GM10248 (cell line): ENCODE measurements around the gene LEUTX.
"Not testable (repeated sequence)": the region's sequence is repeated elsewhere in the genome, so short reads cannot be mapped to it uniquely, and the experiment has no call there.

Source experiments
- CTCF ChIA-PET: fragments of 300-600 bp; sonication (Branson Sonifier 250); formaldehyde crosslinking; extraction: SDS; loops from one replicate; lab custom pipeline; 2021; ENCODE audit warnings: antibody characterized with exemption; lab: Yijun Ruan, JAX
- POLR2A ChIA-PET: fragments of 350-650 bp; sonication (Branson Sonifier 250); formaldehyde crosslinking; extraction: SDS; loops from one replicate; lab custom pipeline; 2020; ENCODE audit warnings: antibody characterized with exemption; lab: Yijun Ruan, JAX
- DNase-seq: peaks from one replicate; pipeline ENCODE4 v3.0.0; 2012; ENCODE audit errors: extremely low spot score
- TF ChIP-seq, protein P1 (sequence below): IDR thresholded peaks from 2 replicates; pipeline ENCODE4 v1.5.1; 2012; ENCODE audit warnings: mild to moderate bottlenecking, low read depth; ENCODE audit errors: extremely low read depth, missing control alignments, control extremely low read depth

LEUTX gene

DNA sequence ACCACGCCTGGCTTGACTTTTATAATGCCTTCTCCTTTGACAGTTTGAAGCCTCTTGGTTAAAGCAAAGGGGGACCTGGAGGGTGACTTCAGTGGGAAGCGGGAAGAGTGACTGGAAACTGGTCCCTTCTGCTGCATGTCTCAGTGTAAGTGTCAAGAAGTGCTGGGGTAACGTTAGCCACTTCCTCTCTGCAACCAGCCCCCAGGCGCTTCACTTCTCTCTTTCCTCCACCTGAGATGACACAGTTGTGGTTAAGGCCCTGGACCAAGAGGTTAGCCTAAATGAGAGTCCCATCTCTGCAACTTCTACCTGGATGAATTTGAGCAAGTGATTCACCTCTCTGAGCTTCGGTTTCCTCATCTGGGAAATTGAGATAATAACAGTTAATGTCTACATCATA lies 16.3 kb downstream of the LEUTX start:
- ChIA-PET CTCF (interaction anchor here (1.2 to 3.2 kb wide), 7 partner anchors 8 to 176 kb away, joined by 3 to 22 read pairs (median 6); partner anchors contain the start of gene PSMC4), POLR2A (no interaction called here)
- peak; percentile 69 for DNase-seq
- TF ChIP-seq, protein P1, sequence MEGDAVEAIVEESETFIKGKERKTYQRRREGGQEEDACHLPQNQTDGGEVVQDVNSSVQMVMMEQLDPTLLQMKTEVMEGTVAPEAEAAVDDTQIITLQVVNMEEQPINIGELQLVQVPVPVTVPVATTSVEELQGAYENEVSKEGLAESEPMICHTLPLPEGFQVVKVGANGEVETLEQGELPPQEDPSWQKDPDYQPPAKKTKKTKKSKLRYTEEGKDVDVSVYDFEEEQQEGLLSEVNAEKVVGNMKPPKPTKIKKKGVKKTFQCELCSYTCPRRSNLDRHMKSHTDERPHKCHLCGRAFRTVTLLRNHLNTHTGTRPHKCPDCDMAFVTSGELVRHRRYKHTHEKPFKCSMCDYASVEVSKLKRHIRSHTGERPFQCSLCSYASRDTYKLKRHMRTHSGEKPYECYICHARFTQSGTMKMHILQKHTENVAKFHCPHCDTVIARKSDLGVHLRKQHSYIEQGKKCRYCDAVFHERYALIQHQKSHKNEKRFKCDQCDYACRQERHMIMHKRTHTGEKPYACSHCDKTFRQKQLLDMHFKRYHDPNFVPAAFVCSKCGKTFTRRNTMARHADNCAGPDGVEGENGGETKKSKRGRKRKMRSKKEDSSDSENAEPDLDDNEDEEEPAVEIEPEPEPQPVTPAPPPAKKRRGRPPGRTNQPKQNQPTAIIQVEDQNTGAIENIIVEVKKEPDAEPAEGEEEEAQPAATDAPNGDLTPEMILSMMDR, result no peak

GRCh38 chr19:39796000-39796498 lies 17.4 kb downstream of the LEUTX start:
- ChIA-PET POLR2A (no interaction called here), CTCF (interaction anchor here (0.9 to 3.2 kb wide), 10 partner anchors 8 to 175 kb away, joined by 3 to 22 read pairs (median 4); partner anchors contain the start of genes FBL and PSMC4)
- DNase-seq, result no peak
- TF ChIP-seq, protein P1, result no peak

DNA sequence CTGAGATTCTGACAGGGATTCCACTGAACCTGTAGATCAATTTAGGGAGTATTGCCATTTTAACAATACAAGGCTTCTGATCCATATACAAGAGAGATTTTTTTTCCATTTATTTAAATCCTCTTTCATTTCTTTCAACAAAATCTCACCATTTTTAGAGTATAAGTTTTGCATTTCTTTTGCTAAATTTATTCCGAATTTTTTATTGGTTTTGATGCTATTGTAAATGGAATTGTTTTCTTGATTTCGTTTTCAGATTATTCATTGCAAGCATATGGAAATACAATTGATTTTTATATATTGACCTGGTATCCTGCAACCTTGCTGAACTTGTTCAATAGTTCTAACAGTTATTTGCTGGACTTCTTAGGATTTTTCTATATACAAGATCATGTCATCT lies 18.4 kb downstream of the LEUTX start:
- CTCF ChIA-PET, result interaction anchor here (1.3 to 3.2 kb wide), 4 partner anchors 9 to 31 kb away, joined by 3 to 11 read pairs (median 4); no protein-coding TSS in a partner anchor
- TF ChIP-seq, protein P1, result no peak
- POLR2A ChIA-PET, result no interaction called here
- no peak for DNase-seq

GRCh38 chr19:39802958-39803357 lies 24.3 kb downstream of the LEUTX start:
- TF ChIP-seq, protein P1, result no peak
- CTCF ChIA-PET, result interaction anchor here (0.7 to 7.8 kb wide), 4 partner anchors 11 to 130 kb away, joined by 3 to 34 read pairs (median 15); partner anchors contain the start of gene FBL
- POLR2A ChIA-PET, result no interaction called here
- no peak for DNase-seq

DNA sequence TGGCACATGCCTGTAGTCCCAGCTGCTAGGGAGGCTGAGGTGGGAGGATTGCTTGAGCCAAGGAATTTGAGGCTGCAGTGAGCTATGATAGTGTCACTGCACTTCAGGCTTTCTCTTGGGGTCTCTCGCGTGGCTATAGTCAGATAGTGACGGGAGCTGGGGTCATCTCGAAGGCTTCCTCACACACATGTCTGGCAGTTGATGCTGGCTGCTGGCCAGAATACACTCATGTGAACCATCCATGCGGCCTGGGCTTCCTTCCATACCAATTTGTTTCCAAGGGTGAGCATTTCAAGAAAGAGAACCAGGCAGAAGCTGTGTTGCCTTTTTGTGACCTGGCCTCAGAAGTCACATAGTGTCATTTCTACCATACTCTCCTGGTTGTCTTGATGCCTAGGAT lies 26.4 kb downstream of the LEUTX start:
- no peak for DNase-seq
- ChIA-PET CTCF (interaction anchor here (1.2 to 7.8 kb wide), 4 partner anchors 10 to 39 kb away, joined by 3 to 34 read pairs (median 17); partner anchors contain the start of gene FBL), POLR2A (no interaction called here)
- TF ChIP-seq, protein P1, result no peak

DNA sequence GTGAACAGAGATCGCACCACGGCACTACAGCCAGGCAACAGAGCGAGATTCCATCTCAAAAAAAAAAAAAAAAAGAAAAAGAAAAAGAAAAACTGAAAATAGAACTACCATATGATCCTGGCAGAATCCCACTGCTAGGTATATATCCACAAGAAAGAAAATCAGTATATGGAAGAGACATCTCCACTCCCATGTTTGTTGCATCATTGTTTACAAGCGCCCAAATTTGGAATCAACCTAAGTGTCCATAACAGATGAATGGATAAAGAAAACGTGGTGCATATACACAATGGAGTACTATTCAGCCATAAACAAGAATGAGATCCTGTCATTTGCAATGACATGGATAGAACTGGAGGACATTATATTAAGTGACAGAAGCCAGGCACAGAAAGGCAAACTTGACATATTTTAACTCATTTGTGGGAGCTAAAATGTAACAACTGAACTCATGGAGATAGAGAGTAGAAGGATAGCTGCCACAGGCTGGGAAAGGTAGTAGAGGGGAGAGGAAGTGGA lies 29.3 kb downstream of the LEUTX start:
- ChIA-PET POLR2A (no interaction called here), CTCF (interaction anchor here (1.5 to 3.0 kb wide), 5 partner anchors 10 to 36 kb away, joined by 4 to 11 read pairs (median 9); no protein-coding TSS in a partner anchor)
- no peak for DNase-seq
- TF ChIP-seq, protein P1, result no peak

DNA sequence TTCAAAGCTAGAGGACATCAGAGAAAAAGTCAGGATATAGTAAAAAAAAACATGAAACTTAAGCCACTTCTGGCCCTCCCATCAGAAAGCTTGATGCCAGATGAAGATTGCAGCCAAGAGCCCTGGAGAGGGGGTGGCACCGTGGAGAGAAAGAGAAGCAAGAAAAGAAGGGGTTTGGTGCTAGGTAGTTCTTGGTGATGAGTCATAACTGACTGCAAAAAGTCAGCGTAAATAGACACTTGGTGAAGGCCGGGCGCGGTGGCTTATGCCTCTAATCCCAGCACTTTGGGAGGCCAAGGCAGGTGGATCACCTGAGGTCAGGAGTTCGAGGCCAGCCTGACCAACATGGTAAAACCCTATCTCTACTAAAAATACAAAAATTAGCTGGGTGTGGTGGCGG lies 30.0 kb downstream of the LEUTX start:
- DNase-seq, POLR2A ChIA-PET: not testable (repeated sequence)
- CTCF ChIA-PET, result interaction anchor here (1.3 to 2.0 kb wide), 5 partner anchors 10 to 35 kb away, joined by 4 to 10 read pairs (median 6); no protein-coding TSS in a partner anchor
